Natural killer cell (primary cell): ENCODE results near the gene LAMB1. TPM values are rescaled to one million over a fixed set of nuclear protein-coding genes. Genes with fewer than 3 reads are reported as not detected.

Source experiments
- ATAC-seq, 3 donors: fragments of 150-1000 bp in 2 of 3; fragments of 200-7000 bp in 1 of 3; cut with Tn5 transposase; 1 replicate in 1 of 3; 2 replicates in 2 of 3; pipeline ENCODE4 v1.10.0; 2021; ENCODE audit warnings: mild to moderate bottlenecking in 2 of 3, moderate library complexity in 2 of 3
- DNase-seq, 2 donors: peaks; one replicate each; pipeline versions ENCODE4 v3.0.0 to v3.0.0-alpha.2; 2013 to 2021; ENCODE audit warnings: mixed read lengths in 1 of 2
- H3K27ac ChIP-seq: one replicate; pipeline ENCODE4 v1.5.1; 2013; ENCODE audit warnings: mild to moderate bottlenecking, low read length
- H3K27me3 ChIP-seq: one replicate; pipeline ENCODE4 v1.6.1; 2013; ENCODE audit warnings: low read length; ENCODE audit not compliant: control insufficient read depth, insufficient read depth
- H3K36me3 ChIP-seq: one replicate; pipeline ENCODE4 v1.6.1; 2013; ENCODE audit warnings: low read length; ENCODE audit not compliant: control insufficient read depth, insufficient read depth
- H3K4me1 ChIP-seq: one replicate; pipeline ENCODE4 v1.6.1; 2013; ENCODE audit warnings: low read length; ENCODE audit not compliant: control insufficient read depth, insufficient read depth
- H3K4me3 ChIP-seq: one replicate; pipeline ENCODE4 v1.5.1; 2013; ENCODE audit warnings: low read length
- H3K9me3 ChIP-seq: one replicate; pipeline ENCODE4 v1.6.1; 2013; ENCODE audit warnings: low read length; ENCODE audit not compliant: control insufficient read depth, insufficient read depth
- H3K27ac Mint-ChIP-seq, 2 donors: one replicate each; pipeline ENCODE4 v1.8.0; 2022; ENCODE audit warnings: mild to moderate bottlenecking in 2 of 2, mixed read lengths in 2 of 2, moderate library complexity in 1 of 2
- H3K27me3 Mint-ChIP-seq, 2 donors: one replicate each; pipeline ENCODE4 v1.8.0; 2022; ENCODE audit warnings: low read depth in 2 of 2, mixed read lengths in 2 of 2
- H3K36me3 Mint-ChIP-seq: one replicate; pipeline ENCODE4 v1.8.0; 2022; ENCODE audit warnings: mixed read lengths
- H3K4me1 Mint-ChIP-seq, 2 donors: one replicate each; pipeline ENCODE4 v1.8.0; 2022; ENCODE audit warnings: mixed read lengths in 2 of 2
- H3K4me3 Mint-ChIP-seq: one replicate; pipeline ENCODE4 v1.8.0; 2022; ENCODE audit warnings: mild to moderate bottlenecking, moderate library complexity, mixed read lengths
- H3K9me3 Mint-ChIP-seq, 2 donors: one replicate each; pipeline ENCODE4 v1.8.0; 2022; ENCODE audit warnings: mixed read lengths in 2 of 2
- CTCF ChIP-seq: fragments of 200-600 bp; IDR thresholded peaks from one replicate; pipeline ENCODE4 v1.8.0; 2022; ENCODE audit warnings: antibody characterized with exemption
- WGBS: methylation state at CpG from one replicate; pipeline ENCODE4 v1.1.7; 2013; ENCODE audit warnings: missing lambda C conversion rate; ENCODE audit not compliant: insufficient coverage; 5-methylcytosine and 5-hydroxymethylcytosine counted together
- intact Hi-C: fragments of 100-400 bp; cut with micrococcal nuclease; formaldehyde crosslinking; loops from one replicate; pipeline ENCODE4 v1.14.2; 2022
- total RNA-seq, 4 donors: library from RNA; stranded (reverse); fragments of 120-200 nt in 1 of 4; gene quantifications; one replicate each; pipeline versions ENCODE4 v1.2.3 to v1.2.4, GENCODE V29; 2013 to 2022

LAMB1 gene
- total RNA-seq, 3 donors from 2014 or later (not counting 1 experiment from before 2014, with no cell fraction given) = not detected

DNA sequence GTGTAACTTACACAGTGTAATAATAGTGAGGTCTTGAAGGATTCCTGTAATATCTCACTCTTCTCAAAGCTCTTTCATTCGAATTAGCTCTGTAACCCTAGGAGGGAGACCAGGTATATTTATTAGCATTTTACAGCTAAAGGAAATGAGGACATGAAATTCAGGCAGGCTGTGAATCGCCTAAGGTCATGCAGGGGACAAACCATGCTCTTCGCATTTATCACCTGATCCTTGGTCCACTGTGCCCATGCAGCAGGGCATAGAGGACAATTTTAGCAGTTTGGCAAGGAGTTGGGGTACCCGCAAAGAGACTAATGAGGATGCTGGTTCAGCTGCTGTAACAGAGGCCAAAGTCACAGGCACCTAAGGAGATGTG is 14.8 kb upstream of the LAMB1 start:
- Histone ChIP-seq H3K4me1 (no peaks in the 10 kb centered on the region), H3K4me3 (no peak overlapping the region), H3K27ac (no peak overlapping the region), H3K9me3 (no peaks in the 10 kb centered on the region), H3K27me3 (no peaks in the 10 kb centered on the region), H3K36me3 (no peaks in the 10 kb centered on the region)
- WGBS = 91% methylated on average over 3 of the region's 4 CpGs
- H3K9me3 Mint-ChIP-seq = no peaks in the 10 kb centered on the region
- intact Hi-C loops = no loop called here
- H3K4me3 Mint-ChIP-seq = no peak overlapping the region
- no peaks in the 10 kb centered on the region for H3K36me3 Mint-ChIP-seq
- no peak for ATAC-seq
- no peak for TF ChIP-seq CTCF
- H3K4me1 Mint-ChIP-seq = peaks cover 4 to 5% of the 10 kb centered on the region in 2 donors
- no peak overlapping the region for H3K27ac Mint-ChIP-seq
- no peak for DNase-seq
- H3K27me3 Mint-ChIP-seq = peaks cover 13% of the 10 kb centered on the region in 2 donors

- Mint-ChIP-seq H3K4me1 (peaks cover 4 to 5% of the 10 kb centered on the region in 2 donors), H3K9me3 (no peaks in the 10 kb centered on the region), H3K27me3 (peaks cover 13% of the 10 kb centered on the region in 2 donors), H3K27ac (no peak overlapping the region), H3K36me3 (no peaks in the 10 kb centered on the region), H3K4me3 (no peak overlapping the region)
- intact Hi-C loops = no loop called here
- ATAC-seq = no peak
- DNase-seq = peak in 1 of 2 donors; percentile 12
- no peaks in the 10 kb centered on the region for H3K4me1 ChIP-seq
- no peak overlapping the region for H3K27ac ChIP-seq
- 76% methylated on average over 2 of the region's 2 CpGs for WGBS
- no peaks in the 10 kb centered on the region for H3K27me3 ChIP-seq
- H3K36me3 ChIP-seq = no peaks in the 10 kb centered on the region
- H3K4me3 ChIP-seq = no peak overlapping the region
- TF ChIP-seq CTCF = no peak
- no peaks in the 10 kb centered on the region for H3K9me3 ChIP-seq
These were observed 14.1 kb upstream of the LAMB1 start for GRCh38 chr7:108016841-108017775.

GRCh38 chr7:108015740-108016139 is 12.8 kb upstream of the LAMB1 start:
- peaks cover 4 to 5% of the 10 kb centered on the region in 2 donors for H3K4me1 Mint-ChIP-seq
- Histone ChIP-seq H3K9me3 (no peaks in the 10 kb centered on the region), H3K27ac (no peak overlapping the region), H3K4me3 (no peak overlapping the region), H3K27me3 (no peaks in the 10 kb centered on the region), H3K4me1 (no peaks in the 10 kb centered on the region), H3K36me3 (no peaks in the 10 kb centered on the region)
- H3K27me3 Mint-ChIP-seq = peaks cover 13% of the 10 kb centered on the region in 2 donors
- intact Hi-C loops = no loop called here
- TF ChIP-seq CTCF = no peak
- no peak for ATAC-seq
- no peaks in the 10 kb centered on the region for H3K9me3 Mint-ChIP-seq
- no peak overlapping the region for H3K4me3 Mint-ChIP-seq
- no peak for DNase-seq
- H3K36me3 Mint-ChIP-seq = no peaks in the 10 kb centered on the region
- 80% methylated on average over 1 of the region's 2 CpGs for WGBS
- no peak overlapping the region for H3K27ac Mint-ChIP-seq
